ENCODE measurements around the gene TEKT2.

TEKT2 gene, protein sequence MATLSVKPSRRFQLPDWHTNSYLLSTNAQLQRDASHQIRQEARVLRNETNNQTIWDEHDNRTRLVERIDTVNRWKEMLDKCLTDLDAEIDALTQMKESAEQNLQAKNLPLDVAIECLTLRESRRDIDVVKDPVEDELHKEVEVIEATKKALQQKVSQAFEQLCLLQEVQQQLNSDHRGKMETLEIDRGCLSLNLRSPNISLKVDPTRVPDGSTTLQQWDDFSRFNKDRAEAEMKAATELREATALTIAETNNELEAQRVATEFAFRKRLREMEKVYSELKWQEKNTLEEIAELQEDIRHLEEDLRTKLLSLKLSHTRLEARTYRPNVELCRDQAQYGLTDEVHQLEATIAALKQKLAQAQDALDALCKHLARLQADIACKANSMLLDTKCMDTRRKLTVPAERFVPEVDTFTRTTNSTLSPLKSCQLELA

GRCh38 chr1:36083635-36084496, at the start of gene TEKT2:
Gene TEKT2, plus strand, starts transcription at chr1:36084094. Its CDS starts 828 bp downstream, at chr1:36084922.
- no peak for DNase-seq

GRCh38 chr1:36034692-36035091, 49.2 kb upstream of the TEKT2 start:
- no peak for DNase-seq

DNA sequence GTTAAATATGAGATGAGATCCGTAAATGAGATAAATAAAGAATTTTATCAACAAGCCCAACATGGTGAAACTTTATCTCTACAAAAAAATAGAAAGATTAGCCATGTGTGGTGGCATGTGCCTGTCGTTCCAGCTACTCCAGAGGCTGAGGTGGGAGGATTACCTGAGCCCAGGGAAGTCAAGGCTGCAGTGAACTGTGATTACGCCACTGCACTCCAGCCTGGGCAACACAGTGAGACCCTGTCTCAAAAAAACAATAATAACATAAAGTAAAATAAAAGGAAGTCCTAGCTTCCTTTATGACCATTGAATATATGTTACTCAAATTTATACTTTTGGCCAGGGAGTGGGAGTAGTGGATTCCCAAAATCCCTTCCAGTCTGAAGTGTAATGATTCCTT, 48.7 kb upstream of the TEKT2 start:
- no peak for DNase-seq

DNA sequence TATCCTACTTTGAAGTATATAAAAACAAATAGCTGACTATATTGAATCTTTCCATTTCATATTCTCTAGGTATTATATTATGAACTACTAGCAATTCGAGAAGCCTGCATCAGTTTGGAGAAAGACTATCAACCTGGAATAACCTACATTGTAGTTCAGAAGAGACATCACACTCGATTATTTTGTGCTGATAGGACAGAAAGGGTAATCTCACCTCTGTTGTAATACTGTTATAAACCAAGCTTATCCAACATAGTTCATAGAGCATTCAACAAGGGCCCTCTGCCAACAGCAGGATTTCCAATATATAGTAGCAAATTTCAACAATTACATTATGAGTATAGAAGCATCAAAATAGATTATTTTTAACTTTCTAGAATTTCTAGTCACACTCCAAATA, 43.7 kb upstream of the TEKT2 start:
- no peak for DNase-seq

GRCh38 chr1:36051821-36052220, 32.1 kb upstream of the TEKT2 start:
- DNase-seq, result no peak

GRCh38 chr1:36053978-36054377, 29.9 kb upstream of the TEKT2 start:
- DNase-seq, result no peak

- no peak for DNase-seq
Measured at GRCh38 chr1:36055706-36056105, 28.2 kb upstream of the TEKT2 start.

DNA sequence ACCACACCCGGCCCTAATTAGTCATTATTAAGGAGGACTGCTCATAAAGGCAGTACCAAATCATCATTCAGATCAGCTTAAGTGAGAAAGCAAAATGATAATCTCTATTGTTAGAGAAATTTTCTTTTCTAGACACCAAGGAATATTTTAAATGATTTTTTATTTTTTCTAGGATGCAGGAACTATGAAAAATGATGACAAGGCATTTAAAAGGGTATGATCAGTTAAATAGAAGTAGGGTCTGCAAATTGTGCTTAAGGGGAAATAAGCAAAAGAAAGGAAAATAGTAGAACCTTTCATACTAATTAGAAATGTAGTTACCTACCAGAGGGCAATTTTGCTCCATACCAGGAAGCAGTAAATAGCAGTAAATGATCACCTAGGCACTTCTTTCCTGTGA, 21.6 kb upstream of the TEKT2 start:
- no peak for DNase-seq

GRCh38 chr1:36067871-36068270, 16.0 kb upstream of the TEKT2 start:
- no peak for DNase-seq

GRCh38 chr1:36068866-36069265, 15.0 kb upstream of the TEKT2 start:
- no peak for DNase-seq

DNA sequence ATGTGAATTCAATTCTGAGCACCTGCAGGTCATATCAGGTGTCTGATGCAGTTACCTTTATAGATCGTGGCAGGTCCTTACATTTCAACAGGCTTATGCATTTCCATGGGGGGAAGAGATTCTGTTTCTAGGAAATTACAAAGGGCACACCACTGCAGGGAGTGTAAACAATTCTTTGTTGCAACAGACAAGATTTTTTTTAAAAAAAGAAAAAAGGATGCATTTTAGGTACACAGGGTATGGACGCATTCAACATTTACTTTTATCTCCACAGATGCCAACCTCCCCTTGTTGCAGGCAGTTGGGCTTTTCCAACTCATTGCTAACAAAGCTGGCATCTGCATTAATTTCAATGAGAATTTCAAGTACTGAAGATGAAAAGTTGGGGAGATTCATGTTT, 13.5 kb upstream of the TEKT2 start:
- no peak for DNase-seq

DNA sequence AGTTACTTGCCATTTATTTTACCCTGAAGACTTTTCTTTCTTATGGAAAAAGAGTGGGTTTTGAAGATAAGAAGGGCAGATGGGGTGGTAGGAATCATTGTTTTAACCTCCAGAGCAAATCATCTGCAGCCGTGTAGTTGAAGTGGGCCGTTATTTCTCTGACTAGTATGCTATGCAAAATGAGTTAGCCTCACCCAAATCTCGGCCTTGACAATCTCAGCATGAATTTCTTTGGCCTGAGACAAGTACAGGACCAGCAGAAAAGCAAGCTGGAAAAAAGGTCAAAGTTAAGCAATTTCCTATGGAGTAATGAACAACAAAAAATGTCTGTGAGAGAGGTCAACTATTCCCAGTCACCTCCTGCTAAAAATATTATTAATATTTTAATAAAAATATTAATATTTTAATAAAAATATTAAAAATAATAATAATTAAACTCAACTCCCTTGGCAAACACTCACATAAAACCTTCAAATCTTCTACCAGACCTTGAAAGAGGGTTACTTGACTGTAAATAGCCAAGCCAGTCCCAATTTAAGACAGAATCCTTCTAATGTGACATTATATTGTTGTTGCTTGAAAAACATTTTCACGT, 6.8 kb upstream of the TEKT2 start:
- DNase-seq, result no peak

DNA sequence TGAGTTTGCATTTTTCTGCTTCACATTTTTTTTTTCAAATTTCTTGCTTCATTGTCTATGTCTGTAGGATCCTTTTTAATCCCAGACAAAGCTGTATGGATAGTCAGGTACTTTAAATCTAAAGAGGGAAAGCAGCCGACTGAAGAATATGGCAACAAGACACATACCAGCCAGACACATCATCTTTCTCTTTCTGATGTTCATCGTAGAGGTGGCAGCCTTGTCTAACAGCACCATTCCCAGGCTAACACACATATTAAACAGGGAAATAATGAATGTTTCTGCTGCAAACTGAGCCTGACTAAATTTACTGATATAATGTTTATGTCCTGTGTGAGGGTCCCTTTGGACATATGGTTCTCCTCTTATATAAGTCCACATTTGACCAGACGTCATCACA, 3.7 kb upstream of the TEKT2 start:
- no peak for DNase-seq

DNA sequence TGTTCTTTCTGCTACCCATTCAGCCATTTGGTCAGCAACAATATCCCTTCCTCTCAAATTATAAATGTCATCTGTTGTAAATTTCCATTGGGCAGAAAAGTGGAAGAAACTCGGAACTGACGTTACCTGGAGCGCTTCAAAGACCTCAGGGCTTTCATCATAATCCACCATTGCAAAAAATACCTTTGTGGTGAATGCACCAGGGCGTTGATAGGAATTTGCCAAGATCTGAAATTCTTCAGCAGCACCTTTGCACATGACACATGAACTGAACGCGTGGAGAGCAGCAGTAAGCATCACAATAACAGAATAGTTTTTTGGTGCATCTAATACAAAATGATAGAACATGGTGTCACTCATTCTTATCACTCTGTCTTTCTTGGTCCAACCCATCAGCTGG, 3.1 kb upstream of the TEKT2 start:
- no peak for DNase-seq

GRCh38 chr1:36081926-36082485, 1.9 kb upstream of the TEKT2 start:
- DNase-seq, result no peak

- no peak for DNase-seq
Measured at GRCh38 chr1:36083219-36083618, 675 bp upstream of the TEKT2 start.

- no peak for DNase-seq
Measured at GRCh38 chr1:36084497-36085115, 712 bp downstream of the TEKT2 start.

- no peak for DNase-seq
Measured at GRCh38 chr1:36085126-36085525, 1.2 kb downstream of the TEKT2 start.

GRCh38 chr1:36085686-36086526, 2.0 kb downstream of the TEKT2 start:
- no peak for DNase-seq

DNA sequence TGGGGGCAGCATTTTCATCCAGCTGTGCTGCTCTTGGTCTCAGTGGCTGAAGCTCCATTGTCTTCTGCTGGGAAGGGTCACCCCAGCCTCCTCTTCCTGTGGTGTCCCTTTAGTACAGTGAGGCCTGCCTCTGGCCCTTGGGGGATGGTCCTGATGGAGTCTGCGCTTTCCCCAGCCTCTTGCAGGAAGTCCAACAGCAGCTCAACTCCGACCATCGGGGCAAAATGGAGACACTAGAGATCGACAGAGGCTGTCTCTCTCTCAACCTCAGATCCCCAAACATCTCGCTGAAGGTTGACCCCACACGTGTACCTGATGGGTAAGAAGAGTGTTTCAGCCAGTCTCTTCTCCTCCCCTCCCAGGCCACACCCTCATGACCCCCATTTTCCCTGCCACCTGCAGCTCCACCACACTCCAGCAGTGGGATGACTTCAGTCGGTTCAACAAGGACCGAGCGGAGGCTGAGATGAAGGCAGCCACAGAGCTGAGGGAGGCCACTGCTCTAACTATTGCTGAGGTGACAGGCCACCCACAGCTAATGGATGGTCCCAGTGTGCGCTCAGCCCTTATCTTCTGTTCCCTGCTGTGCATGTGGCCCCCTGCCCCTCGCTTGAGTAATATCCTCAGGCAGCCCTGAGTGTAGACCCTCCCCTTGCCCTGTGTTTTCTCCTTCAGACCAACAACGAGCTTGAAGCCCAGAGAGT, 2.8 kb downstream of the TEKT2 start:
- DNase-seq, result no peak

Measured in activated T-cell treated with anti-CD3 and anti-CD28 coated beads for 4 hours (primary cell).